Measurements from ENCODE around the gene PSMA3. TPM values are rescaled to one million over a fixed set of nuclear protein-coding genes. Genes with fewer than 3 reads are reported as not detected.

PSMA3 gene
- total RNA-seq (100 to 1,000 TPM in 3 of 4 donors, 10 to 100 TPM in 1; 69.5 to 112 (median 107) TPM), polyA plus RNA-seq (100 to 1,000 TPM; 113 to 217 (median 161) TPM)

DNA sequence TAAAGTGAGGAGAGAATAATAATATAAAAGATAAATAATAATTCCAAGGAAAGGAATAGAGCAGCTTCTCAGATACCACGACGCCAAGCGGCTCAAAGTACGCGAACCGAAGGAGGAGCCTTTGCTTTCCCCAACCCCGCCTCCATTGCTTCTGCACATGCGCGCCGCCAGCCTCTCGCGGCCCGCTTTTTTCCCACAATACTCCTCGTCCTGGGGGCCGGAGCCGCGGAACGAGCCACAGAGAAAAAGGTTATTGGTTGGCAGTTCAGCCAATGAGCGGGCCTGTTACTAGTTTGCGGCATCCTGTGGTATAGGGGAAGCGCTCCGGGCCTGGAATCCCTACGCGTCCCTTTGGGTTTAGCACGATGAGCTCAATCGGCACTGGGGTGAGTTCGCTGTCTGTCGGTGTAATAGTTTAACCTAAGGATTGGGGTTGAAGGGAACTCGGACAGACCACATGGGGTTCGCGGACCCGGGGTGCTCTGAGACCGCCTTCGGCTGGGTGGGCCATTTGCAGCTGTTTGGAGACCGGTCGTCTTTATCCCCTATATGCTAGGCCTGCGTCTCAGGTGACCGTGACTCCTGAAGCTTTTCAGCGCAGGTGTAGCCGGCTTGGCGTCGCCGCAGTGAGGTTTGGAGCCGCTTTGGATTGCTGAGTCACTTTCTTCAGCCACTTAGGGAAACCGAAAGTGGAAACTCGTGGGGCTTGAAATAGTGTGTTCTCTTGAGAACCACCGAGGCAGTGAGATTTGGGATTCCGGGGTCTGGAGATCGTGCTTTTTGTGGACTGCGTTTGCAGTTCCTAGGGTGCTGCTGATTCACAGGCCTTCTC is at the start of gene PSMA3:
PSMA3 (plus strand) TSS at position 288 of the 832 bp plus-strand sequence; CDS start at position 366, 78 bp downstream.
- intact Hi-C loops (cut with DNase I), result loop anchor here (2.0 kb wide), 1 partner anchor 52 kb away; no protein-coding TSS in a partner anchor
- peak within 1 kb of the TSS; percentile 87 to 98 (median 93) for H3K27ac ChIP-seq
- H3K4me1 ChIP-seq, result peaks cover 0 to 34% (median 25%) of the 10 kb centered on the region in 4 donors
- H3K36me3 ChIP-seq, result peaks cover 0 to 21% (median 2%) of the 10 kb centered on the region in 4 donors
- DNase-seq, result peak; percentile 99
- no peaks in the 10 kb centered on the region for H3K9me3 ChIP-seq
- peak within 1 kb of the TSS; percentile 59 to 89 (median 76) for H3K4me3 ChIP-seq
- whole genome bisulfite sequencing, 2 donors, result 0% methylated on average over 50 of the region's 50 CpGs
- TF ChIP-seq, protein P1, sequence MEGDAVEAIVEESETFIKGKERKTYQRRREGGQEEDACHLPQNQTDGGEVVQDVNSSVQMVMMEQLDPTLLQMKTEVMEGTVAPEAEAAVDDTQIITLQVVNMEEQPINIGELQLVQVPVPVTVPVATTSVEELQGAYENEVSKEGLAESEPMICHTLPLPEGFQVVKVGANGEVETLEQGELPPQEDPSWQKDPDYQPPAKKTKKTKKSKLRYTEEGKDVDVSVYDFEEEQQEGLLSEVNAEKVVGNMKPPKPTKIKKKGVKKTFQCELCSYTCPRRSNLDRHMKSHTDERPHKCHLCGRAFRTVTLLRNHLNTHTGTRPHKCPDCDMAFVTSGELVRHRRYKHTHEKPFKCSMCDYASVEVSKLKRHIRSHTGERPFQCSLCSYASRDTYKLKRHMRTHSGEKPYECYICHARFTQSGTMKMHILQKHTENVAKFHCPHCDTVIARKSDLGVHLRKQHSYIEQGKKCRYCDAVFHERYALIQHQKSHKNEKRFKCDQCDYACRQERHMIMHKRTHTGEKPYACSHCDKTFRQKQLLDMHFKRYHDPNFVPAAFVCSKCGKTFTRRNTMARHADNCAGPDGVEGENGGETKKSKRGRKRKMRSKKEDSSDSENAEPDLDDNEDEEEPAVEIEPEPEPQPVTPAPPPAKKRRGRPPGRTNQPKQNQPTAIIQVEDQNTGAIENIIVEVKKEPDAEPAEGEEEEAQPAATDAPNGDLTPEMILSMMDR (IDR thresholded peaks at IDR 0.05), result no peak
- peak; percentile 86 to 94 (median 92) for TF ChIP-seq POLR2AphosphoS5 (IDR thresholded peaks at IDR 0.05)
- TF ChIP-seq EP300 (IDR thresholded peaks at IDR 0.05), result peak in 1 of 4 donors; percentile 49
- TF ChIP-seq POLR2A (IDR thresholded peaks at IDR 0.05), result peak; percentile 78
- no peaks in the 10 kb centered on the region for H3K27me3 ChIP-seq

DNA sequence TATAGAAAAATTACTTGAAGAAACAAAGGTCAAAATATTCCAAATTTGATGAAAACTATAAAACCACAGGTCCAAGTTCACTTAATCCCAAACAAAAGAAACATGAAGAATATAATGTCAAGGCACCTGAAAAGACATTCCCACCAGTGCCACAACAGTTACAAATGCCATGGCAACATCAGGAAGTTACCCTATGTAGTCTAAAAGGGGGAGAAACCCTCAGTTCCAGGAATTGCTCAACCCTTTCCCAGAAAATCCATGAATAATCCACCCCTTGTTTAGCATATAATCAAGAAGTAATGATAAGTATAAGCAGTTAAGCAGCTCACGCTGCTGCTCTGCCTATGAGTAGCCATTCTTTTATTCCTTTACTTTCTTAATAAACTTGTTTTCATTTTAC is 48.4 kb upstream of the PSMA3 start:
- no peak overlapping the region for H3K27ac ChIP-seq
- H3K9me3 ChIP-seq, result no peaks in the 10 kb centered on the region
- H3K4me1 ChIP-seq, result peaks cover 0 to 13% (median 9%) of the 10 kb centered on the region in 4 donors
- no peaks in the 10 kb centered on the region for H3K27me3 ChIP-seq
- H3K36me3 ChIP-seq, result no peaks in the 10 kb centered on the region
- TF ChIP-seq POLR2AphosphoS5 (IDR thresholded peaks at IDR 0.05), result no peak
- intact Hi-C loops (cut with DNase I), result no loop called here
- no peak for DNase-seq
- no peak overlapping the region for H3K4me3 ChIP-seq
- WGBS, 2 donors, result 94 to 95% methylated on average over 1 of the region's 1 CpG

- Histone ChIP-seq H3K36me3 (peaks cover 0 to 4% (median 0%) of the 10 kb centered on the region in 4 donors), H3K4me3 (no peak overlapping the region), H3K27ac (no peak overlapping the region), H3K9me3 (no peaks in the 10 kb centered on the region), H3K4me1 (peaks cover 0 to 23% (median 16%) of the 10 kb centered on the region in 4 donors), H3K27me3 (no peaks in the 10 kb centered on the region)
- no peak for DNase-seq
- intact Hi-C loops (cut with DNase I), result loop anchor here (2.0 kb wide), 1 partner anchor 31 kb away; no protein-coding TSS in a partner anchor
- WGBS, 2 donors, result 93% methylated on average over 5 of the region's 5 CpGs
- TF ChIP-seq POLR2A (IDR thresholded peaks at IDR 0.05) (no peak), EP300 (IDR thresholded peaks at IDR 0.05) (no peak), POLR2AphosphoS5 (IDR thresholded peaks at IDR 0.05) (no peak)
- TF ChIP-seq, protein P1 (IDR thresholded peaks at IDR 0.05), result no peak
These were observed 46.6 kb upstream of the PSMA3 start for GRCh38 chr14:58198086-58198485.

GRCh38 chr14:58199726-58200479 is 44.7 kb upstream of the PSMA3 start, which contains the start of gene ACTR10:
Gene ACTR10 (plus strand): TSS chr14:58200149. CDS start chr14:58200218, 69 bp downstream.
- TF ChIP-seq, protein P1 (IDR thresholded peaks at IDR 0.05), result no peak
- TF ChIP-seq POLR2AphosphoS5 (IDR thresholded peaks at IDR 0.05) (peak; percentile 34 to 90 (median 79)), EP300 (IDR thresholded peaks at IDR 0.05) (no peak), POLR2A (IDR thresholded peaks at IDR 0.05) (peak; percentile 24 to 37)
- intact Hi-C loops (cut with DNase I), result loop anchor here (2.0 kb wide), 2 partner anchors 33 to 39 kb away; no protein-coding TSS in a partner anchor
- Histone ChIP-seq H3K4me1 (peaks cover 0 to 23% (median 16%) of the 10 kb centered on the region in 4 donors), H3K9me3 (no peaks in the 10 kb centered on the region), H3K27ac (peak within 1 kb of the TSS; percentile 89 to 97 (median 96)), H3K4me3 (peak within 1 kb of the TSS; percentile 93 to 97 (median 94)), H3K27me3 (no peaks in the 10 kb centered on the region), H3K36me3 (peaks cover 0 to 21% (median 3%) of the 10 kb centered on the region in 4 donors)
- WGBS, 2 donors, result 0 to 1% methylated on average over 78 of the region's 78 CpGs
- DNase-seq, result peak; percentile 90
